Activated CD4-positive, alpha-beta T cell treated with anti-CD3 and anti-CD28 coated beads, Interleukin-2, Interleukin-6, amounts not matched to agents 100 ng/mL and 50 ng/mL, durations not matched to agents 16 hours and 8 hours (primary cell): ENCODE results near the gene TMEM63A.
"Not testable (repeated sequence)": the region's sequence is repeated elsewhere in the genome, so short reads cannot be mapped to it uniquely, and the experiment has no call there.

Experiments
- DNase-seq: peaks from one replicate; pipeline ENCODE4 v3.0.0-alpha.2; 2020

TMEM63A gene

DNA sequence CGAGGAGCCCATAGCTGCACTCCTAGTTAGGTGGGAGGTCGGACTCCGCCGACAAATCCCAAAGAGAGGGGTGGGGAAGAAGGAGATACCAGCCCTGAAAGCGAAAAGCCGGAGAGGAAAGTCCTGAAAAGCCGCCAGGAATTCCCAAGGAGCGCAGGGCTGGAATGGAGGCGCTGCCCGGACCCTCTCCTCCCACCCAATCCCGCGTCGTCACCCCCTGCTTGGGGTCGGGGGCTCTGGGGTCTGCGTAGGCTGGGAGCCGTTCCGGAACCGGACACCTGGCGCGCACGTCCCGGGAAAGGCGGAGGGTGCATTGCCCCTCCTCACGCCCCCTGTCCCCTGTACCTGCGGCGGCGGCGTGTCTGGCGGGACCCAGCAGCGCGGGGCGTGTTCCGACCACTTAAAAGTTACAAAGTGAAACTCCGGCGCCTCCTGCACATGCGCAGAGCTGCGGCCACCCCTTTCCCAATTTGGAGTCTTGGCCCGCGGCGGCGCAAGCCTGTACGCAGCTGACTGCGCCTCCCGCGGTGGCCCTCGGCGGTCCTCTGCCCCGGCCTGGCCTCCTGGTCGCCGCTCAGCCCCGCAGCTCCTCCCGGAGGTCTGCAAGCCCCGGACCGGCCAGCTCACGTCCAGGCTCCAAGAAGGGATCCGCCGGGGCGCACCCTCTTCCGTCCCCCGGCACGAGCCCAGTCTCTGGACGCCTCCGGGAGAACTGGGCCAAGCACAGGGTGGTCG lies at the start of gene TMEM63A:
Gene TMEM63A, minus strand, starts transcription at position 422 of the 735 bp plus-strand sequence. CDS start 4,800 bp downstream, outside the sequence.
- DNase-seq = peak; percentile 89

- DNase-seq = no peak
Measured at GRCh38 chr1:225931270-225932136, 49.3 kb upstream of the TMEM63A start.

GRCh38 chr1:225930566-225930965 lies 48.4 kb upstream of the TMEM63A start:
- DNase-seq = no peak

GRCh38 chr1:225929462-225929861 lies 47.3 kb upstream of the TMEM63A start:
- not testable (repeated sequence) for DNase-seq

DNA sequence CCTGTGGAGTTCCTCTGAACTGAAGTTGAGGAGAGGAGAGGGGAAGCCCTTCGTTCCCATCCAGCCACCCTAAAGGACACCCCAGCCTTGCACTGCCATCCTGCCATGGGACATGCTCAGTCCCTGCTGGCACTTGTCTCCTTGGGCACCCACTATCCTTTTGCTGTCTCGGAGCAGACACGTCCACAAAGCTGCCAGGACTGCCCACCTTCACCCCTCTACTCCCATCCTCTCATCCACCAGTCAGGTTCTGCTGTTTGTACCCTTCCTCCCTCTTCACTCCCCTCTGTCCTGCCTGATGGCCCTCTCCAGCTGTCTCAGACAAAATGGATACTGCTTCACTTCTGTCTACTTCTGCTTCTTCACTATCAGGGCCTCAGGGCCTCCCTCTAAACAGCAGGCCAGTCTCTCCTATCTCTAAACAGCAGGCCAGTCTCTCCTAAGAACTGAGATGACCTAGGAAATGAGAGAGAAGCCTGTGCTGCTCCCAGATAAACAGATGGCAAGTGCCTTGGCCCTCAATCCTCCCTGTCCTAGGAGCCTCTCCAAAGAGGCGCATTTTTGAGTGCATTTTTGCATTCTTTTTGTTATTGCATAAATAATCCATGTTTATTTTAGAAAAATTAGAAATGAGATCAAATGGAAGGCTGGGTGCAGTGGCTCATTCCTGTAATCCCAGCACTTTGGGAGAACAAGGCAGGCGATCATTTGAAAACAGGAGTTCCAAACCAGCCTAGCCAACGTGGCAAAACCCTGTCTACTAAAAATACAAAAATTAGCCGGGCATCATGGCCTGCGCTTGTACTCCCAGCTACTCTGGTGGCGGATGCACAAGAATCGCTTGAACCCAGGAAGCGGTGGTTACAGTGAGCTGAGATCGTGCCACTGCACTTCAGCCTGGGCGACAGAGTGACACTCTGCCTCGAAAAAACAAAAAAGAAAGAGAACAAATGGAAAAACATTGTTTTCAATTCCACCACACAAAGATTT lies 46.3 kb upstream of the TMEM63A start:
- no peak for DNase-seq

- DNase-seq = no peak
Measured at GRCh38 chr1:225926551-225927113, 44.5 kb upstream of the TMEM63A start.

GRCh38 chr1:225923692-225924555 lies 41.7 kb upstream of the TMEM63A start, which contains the start of gene PYCR2:
PYCR2 (minus strand) TSS chr1:225924250; CDS start chr1:225924110, 140 bp downstream.
- DNase-seq = peak; percentile 98

GRCh38 chr1:225923381-225923691 lies 41.2 kb upstream of the TMEM63A start:
- no peak for DNase-seq

- DNase-seq = no peak
Measured at GRCh38 chr1:225921734-225922709, 39.8 kb upstream of the TMEM63A start.

GRCh38 chr1:225919906-225920305 lies 37.7 kb upstream of the TMEM63A start:
- peak; percentile 68 for DNase-seq

- no peak for DNase-seq
Measured at GRCh38 chr1:225918280-225918679, 36.1 kb upstream of the TMEM63A start.

DNA sequence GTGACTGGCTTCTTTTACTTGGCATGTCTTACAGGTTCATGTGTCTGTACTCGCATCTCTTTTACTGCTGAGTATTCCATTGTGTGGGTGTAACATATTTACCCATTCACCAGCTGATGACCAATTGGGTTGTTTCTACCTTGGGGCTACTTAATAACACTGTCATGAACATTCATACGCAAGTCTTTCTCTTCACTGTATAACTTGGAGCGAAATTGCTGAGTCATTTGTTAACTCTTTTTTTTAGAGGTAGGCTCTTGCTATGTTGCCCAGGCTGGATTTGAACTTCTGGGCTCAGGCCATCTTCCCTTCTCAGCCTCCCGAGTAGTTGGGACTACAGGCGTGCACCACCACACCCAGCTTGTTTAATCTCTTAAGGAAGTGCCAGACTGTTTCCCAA lies 35.4 kb upstream of the TMEM63A start:
- DNase-seq = no peak

DNA sequence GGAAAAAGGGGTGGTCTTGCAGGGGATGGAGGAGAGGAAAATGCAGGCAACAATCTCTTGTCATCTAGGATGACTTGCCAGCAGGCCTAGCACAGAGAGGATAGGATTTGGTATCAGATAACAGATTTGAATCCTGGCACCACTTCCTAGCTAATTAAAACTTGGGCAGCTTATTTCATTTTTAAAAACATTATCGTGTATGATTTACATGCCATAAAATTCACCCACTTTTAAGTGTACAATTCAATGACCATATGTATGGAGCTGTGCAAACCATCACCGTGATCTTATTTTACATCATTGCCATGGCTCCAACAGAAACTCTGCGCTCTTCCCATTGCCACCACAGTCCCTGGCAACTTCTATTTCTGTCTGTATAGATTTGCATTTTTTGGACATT lies 34.9 kb upstream of the TMEM63A start:
- no peak for DNase-seq

DNA sequence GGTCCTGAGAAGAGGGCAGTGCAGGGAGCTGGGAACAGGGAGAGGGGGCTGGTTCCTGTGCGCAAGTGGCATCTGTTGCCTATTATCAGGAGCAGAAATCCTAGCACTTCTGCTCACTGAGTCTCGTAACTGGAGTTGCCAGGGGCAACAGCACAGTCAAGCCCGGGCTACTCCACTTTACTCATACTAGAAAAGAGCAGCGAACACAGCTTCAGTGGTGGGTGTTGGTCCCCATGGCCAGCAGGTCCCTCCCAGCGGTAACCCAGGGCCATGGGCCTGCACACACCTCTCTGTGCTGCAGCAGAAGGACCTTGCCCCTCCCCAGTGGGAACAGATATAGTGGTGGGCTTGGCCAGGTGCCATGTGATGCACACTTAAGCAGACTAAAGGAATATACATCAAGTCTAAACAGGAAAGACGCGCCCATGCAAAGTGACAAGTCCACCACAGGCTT lies 33.4 kb upstream of the TMEM63A start:
- no peak for DNase-seq

- no peak for DNase-seq
Measured at GRCh38 chr1:225914947-225915346, 32.8 kb upstream of the TMEM63A start.

DNA sequence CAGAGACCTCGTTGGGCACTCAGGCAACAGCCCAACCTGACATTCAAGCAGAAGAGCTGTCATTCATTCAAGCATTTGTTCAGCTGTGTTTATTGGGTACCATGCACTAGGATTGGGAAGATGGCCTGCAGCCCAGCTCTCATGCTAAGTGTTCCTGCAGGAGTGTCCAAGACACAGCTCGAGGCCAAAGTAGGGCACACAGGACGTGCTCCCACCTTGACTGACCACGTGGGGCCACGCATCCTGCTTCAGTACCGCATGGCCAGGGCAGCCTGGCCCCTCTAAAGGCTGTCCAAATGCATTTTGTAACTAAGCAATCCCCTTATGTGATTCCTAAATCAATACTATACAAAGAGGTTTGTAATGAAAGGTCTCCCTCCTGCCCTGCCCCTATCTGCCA lies 32.2 kb upstream of the TMEM63A start:
- no peak for DNase-seq

DNA sequence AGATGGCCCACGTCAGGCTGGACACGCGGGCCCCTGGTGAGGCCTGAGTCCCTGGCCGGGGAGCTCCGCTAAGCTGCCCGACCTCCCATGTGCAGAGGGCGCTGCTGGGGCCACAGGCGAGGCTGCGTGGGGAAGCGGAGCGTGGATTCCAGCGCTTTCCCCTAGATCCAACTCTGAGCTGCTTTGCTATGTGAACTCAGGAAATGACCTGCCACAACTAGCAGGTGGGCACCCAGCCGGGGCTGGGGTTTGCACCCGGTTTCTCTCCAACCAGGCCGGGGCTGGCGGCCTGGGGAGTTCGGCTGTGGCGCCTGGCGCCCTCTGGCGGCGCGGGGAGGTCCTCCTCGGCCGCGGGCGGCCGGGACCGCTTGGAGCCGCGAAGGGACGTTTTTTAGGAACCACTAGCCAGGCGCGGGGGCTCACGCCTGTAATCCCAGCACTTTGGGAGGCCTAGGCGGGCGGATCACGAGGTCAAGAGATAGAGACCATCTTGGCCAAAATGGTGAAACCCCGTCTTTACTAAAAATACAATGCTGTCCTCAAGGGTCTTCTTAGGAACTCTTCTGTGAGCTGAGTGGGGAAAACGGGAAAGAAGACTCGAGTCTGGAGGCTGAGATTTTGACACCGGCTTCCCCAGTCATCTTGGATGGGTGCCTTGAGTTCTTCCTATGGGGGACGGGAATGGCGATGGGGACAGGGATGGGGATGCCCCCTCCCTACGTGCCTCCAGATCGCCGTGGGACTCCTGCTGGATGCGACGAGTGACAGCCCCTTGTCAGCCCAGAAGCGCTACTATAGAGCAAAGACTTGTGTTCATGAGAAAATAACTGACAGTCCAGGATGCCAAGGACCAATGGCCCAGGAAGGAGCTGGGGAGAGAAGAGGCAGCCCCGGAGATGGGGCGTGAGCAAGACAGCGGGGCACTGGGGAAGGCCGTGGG lies 29.3 kb upstream of the TMEM63A start:
- DNase-seq = peak; percentile 78

DNA sequence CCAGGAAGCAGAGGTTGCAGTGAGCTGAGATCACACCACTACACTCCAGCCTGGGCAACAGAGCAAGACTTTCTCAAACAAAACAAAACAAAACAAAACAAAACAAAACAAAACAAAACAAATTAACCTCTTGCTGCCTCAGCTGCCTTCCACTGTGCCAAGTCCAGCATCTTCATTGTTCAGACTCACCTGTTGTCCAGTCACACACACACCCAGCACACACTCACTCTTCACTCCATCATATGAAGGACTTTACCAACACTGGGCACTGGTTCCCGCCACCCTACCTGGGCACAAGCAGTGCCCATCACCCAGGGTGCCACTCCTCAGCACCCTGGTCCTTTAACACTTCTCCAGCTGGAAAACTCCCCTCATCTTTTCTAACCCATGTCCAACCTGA lies 27.3 kb upstream of the TMEM63A start:
- no peak for DNase-seq

GRCh38 chr1:225908773-225909172 lies 26.6 kb upstream of the TMEM63A start:
- DNase-seq = no peak
